SU-DHL-6 (cell line): Measurements from ENCODE around the gene TERC.

ENCODE experiments used
- H2AFZ ChIP-seq: fragments of 200-600 bp; sonication (generic); 2 replicates; pipeline ENCODE4 v1.6.1; 2014; ENCODE audit warnings: low read depth, mild to moderate bottlenecking, moderate library complexity, mixed read lengths, antibody characterized with exemption, low read length; ENCODE audit not compliant: severe bottlenecking
- H3F3A ChIP-seq: fragments of 200-600 bp; shearing (Covaris generic); 2 replicates; pipeline ENCODE4 v1.6.0; 2016; ENCODE audit warnings: antibody characterized with exemption, mild to moderate bottlenecking; ENCODE audit not compliant: insufficient read depth
- H3K27ac ChIP-seq: fragments of 200-600 bp; sonication (generic); 2 replicates; pipeline ENCODE4 v1.5.1; 2016; ENCODE audit warnings: low read depth, mild to moderate bottlenecking, low read length, moderate library complexity, mixed read lengths
- H3K27me3 ChIP-seq: fragments of 200-600 bp; sonication (generic), shearing (Covaris generic); 2 replicates; pipeline ENCODE4 v1.6.0; 2014; ENCODE audit warnings: mild to moderate bottlenecking, low read length
- H3K36me3 ChIP-seq: fragments of 200-600 bp; sonication (generic); 2 replicates; pipeline ENCODE4 v1.6.1; 2014; ENCODE audit warnings: mild to moderate bottlenecking, low read length, mixed read lengths
- H3K4me2 ChIP-seq: fragments of 300-600, 200-600 bp; shearing (Covaris generic), sonication (generic); 2 replicates; pipeline ENCODE4 v1.6.0; 2014; ENCODE audit warnings: low read length, low read depth, mild to moderate bottlenecking; ENCODE audit not compliant: poor library complexity, severe bottlenecking
- H3K4me3 ChIP-seq: fragments of 200-600 bp; sonication (generic); 2 replicates; pipeline ENCODE4 v1.5.1; 2014; ENCODE audit warnings: antibody characterized with exemption, low read length, mild to moderate bottlenecking, mixed read lengths; ENCODE audit not compliant: insufficient read depth, poor library complexity, severe bottlenecking
- H3K79me2 ChIP-seq: fragments of 200-600 bp; sonication (generic); 2 replicates; pipeline ENCODE4 v1.6.1; 2014; ENCODE audit warnings: mild to moderate bottlenecking, low read length, moderate library complexity; ENCODE audit not compliant: insufficient read depth
- H3K9ac ChIP-seq: fragments of 200-600 bp; sonication (generic); 2 replicates; pipeline ENCODE4 v1.7.0; 2014; ENCODE audit warnings: mild to moderate bottlenecking, low read length
- H3K9me2 ChIP-seq: fragments of 200-600 bp; sonication (generic); replicated peaks from 2 replicates; pipeline ENCODE4 v1.6.1; 2014; ENCODE audit warnings: low read length; ENCODE audit not compliant: insufficient read depth
- H3K9me3 ChIP-seq: fragments of 200-600 bp; sonication (generic); 2 replicates; pipeline ENCODE4 v1.6.1; 2014; ENCODE audit warnings: low read length, mixed read lengths; ENCODE audit not compliant: insufficient read depth
- H4K20me1 ChIP-seq: fragments of 200-600 bp; sonication (generic); 2 replicates; pipeline ENCODE4 v1.6.1; 2014; ENCODE audit warnings: low read depth, mild to moderate bottlenecking, antibody characterized with exemption, low read length, moderate library complexity, mixed read lengths
- EZH2phosphoT487 ChIP-seq: fragments of 200-600 bp; sonication (generic), shearing (Covaris generic); conservative IDR thresholded peaks from 2 replicates; pipeline ENCODE4 v1.6.1; 2018; ENCODE audit warnings: mild to moderate bottlenecking, antibody characterized with exemption, low read length, moderate library complexity, mixed read lengths
- TF ChIP-seq, protein P1 (sequence below): fragments of 200-600 bp; sonication (generic); IDR thresholded peaks from one replicate; pipeline ENCODE4 v1.5.1; 2017; ENCODE audit warnings: antibody characterized with exemption, mild to moderate bottlenecking, low read length, moderate library complexity; ENCODE audit not compliant: insufficient read depth, poor library complexity, severe bottlenecking

Gene TERC

DNA sequence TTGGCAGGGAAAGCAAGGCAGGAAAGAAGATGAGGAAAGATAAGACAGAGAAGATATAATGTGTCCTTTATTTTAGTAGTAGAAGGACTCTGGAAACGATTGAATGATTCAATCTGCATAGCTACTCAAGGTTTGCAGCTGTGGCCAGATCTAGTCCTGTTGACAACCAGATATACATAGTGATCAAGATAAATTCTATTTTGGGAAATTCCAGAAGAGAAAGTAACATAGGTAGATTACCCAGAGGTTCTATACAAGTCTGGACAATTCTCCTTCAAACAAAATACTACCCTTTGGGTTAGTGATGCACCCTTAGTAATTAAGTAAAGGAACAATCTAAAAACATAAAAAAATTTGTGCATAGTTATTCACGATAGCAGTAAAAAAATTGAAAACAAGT lies 9.4 kb downstream of the TERC start:
- Histone ChIP-seq H3K4me3 (no peak overlapping the region), H3F3A (no peaks in the 10 kb centered on the region), H3K9ac (no peak overlapping the region), H4K20me1 (no peaks in the 10 kb centered on the region), H3K36me3 (no peaks in the 10 kb centered on the region), H3K27ac (no peak overlapping the region), H3K79me2 (no peaks in the 10 kb centered on the region), H3K27me3 (no peaks in the 10 kb centered on the region), H3K4me2 (no peak overlapping the region), H3K9me3 (no peaks in the 10 kb centered on the region), H2AFZ (no peak overlapping the region), H3K9me2 (no peaks in the 10 kb centered on the region)
- TF ChIP-seq, protein P1, sequence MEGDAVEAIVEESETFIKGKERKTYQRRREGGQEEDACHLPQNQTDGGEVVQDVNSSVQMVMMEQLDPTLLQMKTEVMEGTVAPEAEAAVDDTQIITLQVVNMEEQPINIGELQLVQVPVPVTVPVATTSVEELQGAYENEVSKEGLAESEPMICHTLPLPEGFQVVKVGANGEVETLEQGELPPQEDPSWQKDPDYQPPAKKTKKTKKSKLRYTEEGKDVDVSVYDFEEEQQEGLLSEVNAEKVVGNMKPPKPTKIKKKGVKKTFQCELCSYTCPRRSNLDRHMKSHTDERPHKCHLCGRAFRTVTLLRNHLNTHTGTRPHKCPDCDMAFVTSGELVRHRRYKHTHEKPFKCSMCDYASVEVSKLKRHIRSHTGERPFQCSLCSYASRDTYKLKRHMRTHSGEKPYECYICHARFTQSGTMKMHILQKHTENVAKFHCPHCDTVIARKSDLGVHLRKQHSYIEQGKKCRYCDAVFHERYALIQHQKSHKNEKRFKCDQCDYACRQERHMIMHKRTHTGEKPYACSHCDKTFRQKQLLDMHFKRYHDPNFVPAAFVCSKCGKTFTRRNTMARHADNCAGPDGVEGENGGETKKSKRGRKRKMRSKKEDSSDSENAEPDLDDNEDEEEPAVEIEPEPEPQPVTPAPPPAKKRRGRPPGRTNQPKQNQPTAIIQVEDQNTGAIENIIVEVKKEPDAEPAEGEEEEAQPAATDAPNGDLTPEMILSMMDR = no peak
- no peak for TF ChIP-seq EZH2phosphoT487

DNA sequence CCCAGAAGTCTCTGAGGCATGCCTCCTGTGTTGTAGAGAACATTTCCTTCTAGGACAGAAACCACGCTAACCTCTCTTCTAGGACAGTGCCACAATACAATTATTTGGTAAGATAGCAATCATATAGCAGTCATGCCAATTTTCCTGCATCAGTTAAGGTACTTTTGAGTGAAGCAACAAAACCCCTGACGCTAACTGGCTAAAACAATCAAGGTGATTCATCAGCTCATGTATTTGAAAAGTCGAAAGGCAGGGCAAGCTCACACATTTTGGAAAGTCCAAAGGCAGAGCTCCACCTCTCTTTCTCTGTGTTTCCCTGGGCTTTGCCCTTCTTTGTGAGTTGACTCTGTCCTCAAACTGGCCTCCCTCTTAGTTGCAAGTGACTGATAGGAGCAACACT lies 10.1 kb downstream of the TERC start:
- H3K9me2 ChIP-seq = no peaks in the 10 kb centered on the region
- no peaks in the 10 kb centered on the region for H3K27me3 ChIP-seq
- H3K36me3 ChIP-seq = no peaks in the 10 kb centered on the region
- no peak overlapping the region for H3K27ac ChIP-seq
- H4K20me1 ChIP-seq = no peaks in the 10 kb centered on the region
- H3K79me2 ChIP-seq = no peaks in the 10 kb centered on the region
- no peak for TF ChIP-seq EZH2phosphoT487
- TF ChIP-seq, protein P1 = no peak
- no peaks in the 10 kb centered on the region for H3F3A ChIP-seq
- H2AFZ ChIP-seq = no peak overlapping the region
- H3K9ac ChIP-seq = no peak overlapping the region
- H3K4me3 ChIP-seq = no peak overlapping the region
- no peaks in the 10 kb centered on the region for H3K9me3 ChIP-seq
- no peak overlapping the region for H3K4me2 ChIP-seq

DNA sequence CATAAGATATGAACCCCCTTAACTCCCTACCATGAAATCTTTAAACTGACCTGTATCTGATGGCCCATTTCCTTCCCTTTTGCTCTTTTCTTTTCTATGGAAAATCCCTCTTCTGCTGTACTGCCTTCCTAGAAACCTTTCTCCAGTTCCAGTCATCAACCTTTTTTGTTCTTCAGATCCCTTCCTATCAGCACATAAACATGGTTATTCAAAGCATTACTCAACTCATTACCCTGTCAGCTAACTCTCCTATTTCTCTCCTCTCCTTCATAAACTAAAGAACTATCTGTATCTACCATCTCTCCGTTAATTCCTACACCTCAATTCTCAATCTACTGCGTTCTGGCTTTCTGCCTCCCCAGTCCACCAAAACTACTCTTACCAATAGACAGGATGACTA lies 13.0 kb downstream of the TERC start:
- Histone ChIP-seq H3F3A (no peaks in the 10 kb centered on the region), H3K4me2 (no peak overlapping the region), H3K9ac (no peak overlapping the region), H3K79me2 (no peaks in the 10 kb centered on the region), H3K9me3 (no peaks in the 10 kb centered on the region), H2AFZ (no peak overlapping the region), H3K27me3 (no peaks in the 10 kb centered on the region), H4K20me1 (no peaks in the 10 kb centered on the region), H3K4me3 (no peak overlapping the region), H3K36me3 (no peaks in the 10 kb centered on the region), H3K9me2 (no peaks in the 10 kb centered on the region), H3K27ac (no peak overlapping the region)
- TF ChIP-seq EZH2phosphoT487 = no peak
- TF ChIP-seq, protein P1 = no peak
